ENCODE data around the gene ZFHX3.

ZFHX3 gene

DNA sequence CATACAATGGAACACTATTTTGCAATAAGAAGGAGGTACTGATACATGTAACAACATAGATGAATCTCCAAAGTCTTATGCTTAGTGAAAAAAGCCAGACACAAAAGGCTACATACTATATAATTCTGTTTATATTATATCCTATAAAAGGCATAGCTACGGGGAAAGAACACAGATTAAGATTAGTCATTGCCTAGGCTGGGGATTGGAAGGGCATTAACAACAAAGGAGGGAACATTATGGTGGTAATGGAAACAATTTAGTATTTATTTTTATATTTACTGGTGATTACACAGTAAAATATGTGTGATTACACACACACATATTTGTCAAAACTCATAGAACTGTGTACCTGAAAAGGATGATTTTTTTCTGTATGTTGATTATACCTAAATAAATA, 278.1 kb downstream of the ZFHX3 start:
- DNase-seq: no peak

DNA sequence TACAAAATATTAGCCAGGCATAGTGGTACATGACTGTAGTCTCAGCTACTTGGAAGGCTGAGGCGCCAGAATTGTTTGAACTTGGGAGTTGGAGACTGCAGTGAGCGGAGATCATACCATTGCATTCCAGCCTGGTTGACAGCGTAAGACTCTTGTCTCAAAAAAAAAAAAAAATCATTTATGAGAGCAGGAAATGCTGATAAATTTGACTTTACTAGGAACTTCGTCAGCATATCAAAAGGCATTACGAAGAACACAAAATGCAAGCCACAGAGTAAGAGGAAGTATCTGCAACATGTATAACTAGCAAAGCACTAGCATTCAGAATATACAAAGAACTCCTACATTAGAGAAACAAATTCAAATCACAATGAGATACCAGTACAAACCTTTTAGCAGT, 279.3 kb downstream of the ZFHX3 start:
- no peak for DNase-seq

DNA sequence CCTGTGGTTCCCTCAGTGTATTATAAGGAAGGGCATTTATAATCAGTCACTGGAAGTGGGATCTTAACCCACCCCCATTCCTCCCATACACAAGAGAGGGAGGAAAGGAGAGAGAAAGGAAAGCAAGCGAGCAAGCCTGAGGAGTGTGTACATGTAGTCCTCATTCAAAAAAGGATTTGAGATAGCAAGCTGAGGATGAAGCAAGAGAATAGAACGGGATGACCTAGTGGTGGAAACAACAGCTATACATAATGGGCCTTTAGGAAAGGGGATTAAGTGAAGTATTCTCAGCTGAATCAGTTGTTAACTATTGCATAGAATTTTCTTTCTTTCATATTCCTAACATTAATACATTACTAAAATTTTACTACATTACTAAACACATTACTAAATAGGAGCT, 281.4 kb downstream of the ZFHX3 start:
- no peak for DNase-seq

DNA sequence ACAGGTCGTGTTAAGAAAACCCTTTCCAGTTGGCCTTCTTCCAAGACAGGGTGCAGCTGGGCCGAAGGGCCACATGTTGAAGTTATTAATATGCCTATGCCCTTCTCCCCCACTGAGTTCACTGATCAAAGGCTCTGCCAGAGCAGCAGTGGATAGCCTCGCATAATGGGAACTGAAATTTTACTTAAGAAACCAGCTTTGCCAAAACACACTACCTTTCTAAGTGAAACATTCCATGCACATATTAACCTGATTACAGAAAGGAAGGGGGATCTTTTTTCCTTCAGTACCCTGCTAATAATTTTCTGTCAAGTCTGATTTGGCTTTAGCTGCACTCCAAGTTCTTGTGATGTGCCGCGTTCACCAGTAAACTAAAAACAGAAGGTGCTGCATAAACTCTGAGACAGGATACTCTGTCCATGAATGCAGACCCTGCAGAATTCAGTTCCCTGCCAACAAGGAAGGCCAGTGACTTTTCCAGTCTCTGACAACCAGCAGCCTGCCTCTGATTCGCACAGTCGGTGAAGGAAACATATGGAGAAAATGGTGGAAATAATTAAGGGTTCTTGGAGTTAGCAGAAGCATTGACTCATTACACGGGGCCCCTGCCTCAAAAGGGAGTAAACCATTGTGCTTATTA, 283.8 kb downstream of the ZFHX3 start:
- DNase-seq: no peak

DNA sequence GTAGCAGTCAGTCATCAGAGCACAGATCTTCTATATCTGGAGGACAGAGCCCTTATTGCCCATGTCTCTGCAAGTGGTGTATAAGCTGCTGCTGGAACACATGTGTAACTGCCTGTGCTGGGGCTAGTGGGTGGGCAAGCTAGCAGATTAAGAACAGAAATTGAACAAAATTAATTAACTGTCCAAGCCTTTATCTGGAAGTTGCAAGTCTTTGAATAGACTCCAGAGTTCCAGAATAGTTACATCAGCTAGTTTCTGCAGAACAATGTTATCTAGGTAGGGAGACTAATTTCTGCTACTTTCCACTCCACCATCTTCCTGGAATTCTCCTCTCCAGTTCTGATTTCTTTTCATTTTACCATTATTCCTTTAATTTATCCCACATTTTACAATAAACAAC, 287.3 kb downstream of the ZFHX3 start:
- no peak for DNase-seq

DNA sequence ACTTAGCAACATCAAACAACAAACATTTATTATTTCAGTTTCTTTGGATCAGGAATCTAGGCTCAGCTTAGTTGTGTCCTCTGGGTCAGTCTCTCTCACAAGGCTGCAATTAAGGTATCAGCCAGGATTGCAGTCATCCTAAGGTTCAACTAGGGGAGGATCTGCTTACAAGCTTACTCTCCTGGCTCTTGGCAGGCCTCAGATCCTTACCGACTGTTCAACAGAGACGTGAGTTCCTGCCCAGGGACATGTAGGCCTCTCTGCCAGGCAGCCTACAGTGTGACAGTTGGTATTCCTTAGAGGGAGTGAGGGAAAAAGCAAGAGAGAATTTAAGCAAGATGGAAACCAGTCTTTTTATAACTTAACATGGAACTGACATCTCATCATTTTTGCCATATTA, 294.0 kb downstream of the ZFHX3 start:
- DNase-seq: no peak

DNA sequence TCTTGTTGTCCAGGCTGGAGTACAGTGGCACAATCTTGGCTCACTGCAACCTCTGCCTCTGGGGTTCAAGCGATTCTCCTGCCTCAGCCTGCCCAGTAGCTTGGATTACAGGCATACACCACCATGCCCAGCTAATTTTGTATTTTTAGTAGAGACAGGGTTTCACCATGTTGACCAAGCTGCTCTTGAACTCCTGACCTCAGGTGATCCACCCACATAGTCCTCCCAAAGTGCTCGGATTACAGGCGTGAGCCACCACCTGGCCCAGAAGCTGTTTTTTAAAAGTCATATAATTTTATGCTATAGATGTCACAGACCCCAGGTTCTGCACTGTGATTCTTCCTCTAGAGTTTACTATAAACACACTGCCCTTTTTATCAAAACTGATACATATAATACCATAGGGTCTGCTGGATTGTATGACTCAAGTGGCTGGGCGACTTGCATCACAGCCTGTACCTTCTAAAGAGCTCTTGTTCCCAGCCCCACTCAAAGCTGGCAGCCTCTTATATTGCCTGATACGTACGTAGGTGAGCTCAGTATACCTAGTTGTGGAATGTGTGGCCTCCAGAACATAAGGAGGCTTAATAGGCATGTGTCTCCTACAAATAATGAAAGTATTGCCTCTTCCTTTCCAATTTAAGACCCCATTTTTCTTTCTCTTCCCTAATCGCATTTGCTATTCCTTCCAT, 295.8 kb downstream of the ZFHX3 start:
- DNase-seq: no peak

DNA sequence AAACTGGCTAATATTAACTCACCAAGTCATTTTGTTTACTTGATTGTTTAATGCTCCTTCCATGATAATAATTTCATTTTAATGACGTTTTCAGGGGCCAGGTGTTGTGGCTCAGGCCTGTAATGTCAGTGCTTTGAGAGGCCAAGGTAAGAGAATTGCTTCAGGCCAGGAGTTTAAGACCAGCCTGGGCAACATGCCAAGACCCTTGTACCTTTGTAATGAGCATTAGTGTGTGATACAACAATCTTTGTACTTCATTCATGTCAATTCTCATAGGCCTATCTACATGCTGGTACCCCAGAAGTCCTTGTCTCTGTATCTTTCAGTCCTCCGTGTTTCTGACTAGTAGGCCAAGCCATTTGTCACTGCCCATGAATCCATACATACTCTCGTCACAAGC, 296.9 kb downstream of the ZFHX3 start:
- no peak for DNase-seq

DNA sequence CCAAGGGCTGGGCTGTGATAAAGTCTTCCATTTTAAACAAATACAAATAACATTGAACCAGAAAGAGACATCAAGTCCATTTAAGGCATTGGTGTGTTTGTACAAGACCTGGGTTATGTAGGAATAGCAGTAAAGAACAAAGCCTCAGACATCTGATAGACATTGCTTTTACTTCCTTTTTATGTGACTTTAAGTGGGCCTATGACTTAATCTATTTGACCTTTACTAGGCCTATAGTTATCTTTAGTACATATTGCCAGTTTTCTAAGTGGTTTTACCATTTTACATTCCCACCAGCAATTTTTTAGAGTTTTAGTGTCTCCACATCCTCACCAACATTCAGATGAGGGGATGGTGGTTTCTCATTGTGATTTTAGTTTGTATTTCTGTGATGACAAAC, 298.8 kb downstream of the ZFHX3 start:
- DNase-seq: no peak

DNA sequence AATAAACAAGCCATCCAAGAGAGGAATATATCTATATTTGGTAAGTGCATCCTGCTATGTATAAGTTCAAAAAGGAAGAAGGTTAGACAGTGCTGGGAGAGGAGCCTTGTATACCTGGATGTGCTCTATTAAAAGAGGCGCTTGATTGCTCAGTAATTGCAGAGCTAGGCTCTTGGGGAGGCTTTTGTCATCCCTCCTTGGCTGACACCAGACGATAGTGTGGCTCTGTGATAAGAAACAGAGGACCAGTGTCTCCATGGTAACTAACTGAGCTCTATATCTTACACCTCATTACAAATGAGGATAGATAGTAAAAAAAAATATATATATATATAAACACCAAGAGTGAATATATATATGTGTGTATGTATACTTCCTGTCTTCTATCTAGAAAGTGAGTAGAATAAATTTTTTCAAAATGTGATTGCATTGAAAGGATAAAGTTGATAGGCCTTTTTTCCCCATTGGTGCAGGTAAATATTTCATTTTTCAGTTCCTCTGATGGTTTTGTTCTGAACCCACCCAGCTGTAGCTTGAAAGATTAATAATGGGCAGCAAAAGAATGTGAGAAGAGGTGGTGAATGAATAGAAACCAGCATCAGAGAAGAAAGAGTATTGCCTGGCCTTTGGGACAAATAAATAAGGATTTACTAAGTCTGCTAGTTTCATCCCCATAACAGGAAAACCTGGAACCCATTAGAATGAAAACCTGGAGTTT, 303.7 kb downstream of the ZFHX3 start:
- no peak for DNase-seq

DNA sequence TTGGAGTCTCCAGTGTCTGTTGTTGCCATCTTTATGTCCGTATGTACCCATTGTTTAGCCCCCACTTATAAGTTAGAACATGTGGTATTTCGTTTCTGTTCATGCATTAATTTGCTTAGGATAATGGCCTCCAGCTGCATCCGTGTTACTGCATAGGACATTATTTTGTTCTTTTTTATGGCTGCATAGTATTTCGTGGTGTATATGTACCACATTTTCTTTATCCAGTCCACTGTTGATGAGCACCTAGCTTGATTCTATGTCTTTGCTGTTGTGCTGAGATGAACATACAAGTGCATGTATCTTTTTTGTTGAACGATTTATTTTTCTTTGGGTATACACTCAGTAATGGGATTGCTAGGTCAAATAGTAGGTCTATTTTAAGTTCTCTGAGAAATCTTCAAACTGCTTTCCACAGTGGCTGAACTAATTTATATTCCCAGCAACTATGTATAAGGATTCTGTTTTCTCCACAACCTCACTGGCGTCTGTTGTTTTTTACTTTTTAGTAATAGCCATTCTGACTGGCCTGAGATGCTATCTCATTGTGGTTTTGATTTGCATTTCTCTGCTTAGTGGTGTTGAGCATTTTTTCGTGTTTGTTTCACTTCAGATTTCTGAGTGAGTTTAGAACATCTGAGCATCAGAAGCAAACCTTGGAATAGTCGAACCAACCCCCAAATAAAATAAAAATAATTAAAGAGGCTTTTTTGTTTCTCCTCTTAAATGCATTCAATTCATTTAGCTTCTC, 304.7 kb downstream of the ZFHX3 start:
- DNase-seq: no peak

DNA sequence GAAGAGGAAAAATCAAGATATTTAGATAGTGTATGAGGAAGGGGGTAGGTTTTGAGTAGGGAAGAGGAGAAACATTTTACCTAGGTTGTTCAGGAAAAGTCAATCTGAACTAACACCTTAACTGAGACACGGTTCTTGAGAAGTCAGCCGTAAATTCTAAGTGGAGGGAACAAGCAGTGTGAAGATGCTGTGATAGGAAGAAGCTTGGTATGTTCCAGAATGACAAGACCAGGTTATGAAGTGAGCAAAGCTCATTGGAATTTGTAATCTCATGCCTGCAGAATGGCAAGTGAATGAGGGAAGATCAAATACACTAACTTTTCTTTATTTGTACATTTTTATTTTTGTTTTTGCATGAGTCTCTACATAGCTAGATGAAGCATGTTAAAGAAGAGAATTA, 307.6 kb downstream of the ZFHX3 start:
- DNase-seq: no peak

DNA sequence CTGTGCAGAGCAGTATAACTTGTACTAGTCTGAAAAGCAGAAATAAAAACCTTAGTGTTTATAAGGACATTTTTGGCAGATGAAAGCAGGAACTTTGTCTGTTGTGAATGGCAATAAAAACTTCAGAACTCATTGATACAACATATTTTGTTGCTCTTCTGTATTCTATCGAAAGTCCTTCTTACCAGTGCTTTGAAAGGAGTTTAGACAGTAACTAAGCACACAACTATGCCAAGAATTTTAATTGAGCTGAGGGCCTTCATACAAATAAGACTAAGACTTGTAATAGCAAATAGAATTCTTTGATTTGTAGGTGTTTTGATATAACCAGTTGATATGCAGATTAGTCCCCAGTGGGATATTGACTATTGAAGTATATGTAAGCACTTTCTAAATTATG, 308.4 kb downstream of the ZFHX3 start:
- DNase-seq: no peak

DNA sequence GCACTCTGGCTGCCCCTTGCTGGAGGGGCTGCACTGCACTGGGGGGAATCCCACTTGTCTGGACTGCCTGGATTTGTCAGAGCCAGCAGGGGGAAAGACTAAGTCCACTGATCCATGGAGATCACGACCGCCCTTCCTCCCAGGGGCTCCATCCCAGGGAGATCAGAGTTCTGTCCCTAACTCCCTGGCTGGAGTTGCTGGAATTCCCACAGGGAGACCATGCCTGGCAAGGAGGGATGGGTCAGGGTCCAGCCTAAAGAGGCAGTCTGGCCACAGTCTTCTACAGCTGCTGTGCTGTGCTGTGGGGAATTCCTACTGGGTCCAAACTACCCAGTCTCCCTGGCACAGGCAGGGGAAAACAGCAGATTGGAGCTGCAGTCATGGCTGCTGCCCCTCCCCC, 311.9 kb downstream of the ZFHX3 start:
- DNase-seq: no peak

All from NCI-H1436 treated with DMSO at 0.1 percent for 48 hours (cell line).